GM19099 (cell line): ENCODE data around the gene KY.

ENCODE experiments used
- POLR2A ChIP-seq: IDR thresholded peaks from 3 replicates; pipeline ENCODE4 v1.6.1; 2011; ENCODE audit warnings: low read depth; ENCODE audit not compliant: insufficient read length; ENCODE audit errors: extremely low read depth

KY gene

DNA sequence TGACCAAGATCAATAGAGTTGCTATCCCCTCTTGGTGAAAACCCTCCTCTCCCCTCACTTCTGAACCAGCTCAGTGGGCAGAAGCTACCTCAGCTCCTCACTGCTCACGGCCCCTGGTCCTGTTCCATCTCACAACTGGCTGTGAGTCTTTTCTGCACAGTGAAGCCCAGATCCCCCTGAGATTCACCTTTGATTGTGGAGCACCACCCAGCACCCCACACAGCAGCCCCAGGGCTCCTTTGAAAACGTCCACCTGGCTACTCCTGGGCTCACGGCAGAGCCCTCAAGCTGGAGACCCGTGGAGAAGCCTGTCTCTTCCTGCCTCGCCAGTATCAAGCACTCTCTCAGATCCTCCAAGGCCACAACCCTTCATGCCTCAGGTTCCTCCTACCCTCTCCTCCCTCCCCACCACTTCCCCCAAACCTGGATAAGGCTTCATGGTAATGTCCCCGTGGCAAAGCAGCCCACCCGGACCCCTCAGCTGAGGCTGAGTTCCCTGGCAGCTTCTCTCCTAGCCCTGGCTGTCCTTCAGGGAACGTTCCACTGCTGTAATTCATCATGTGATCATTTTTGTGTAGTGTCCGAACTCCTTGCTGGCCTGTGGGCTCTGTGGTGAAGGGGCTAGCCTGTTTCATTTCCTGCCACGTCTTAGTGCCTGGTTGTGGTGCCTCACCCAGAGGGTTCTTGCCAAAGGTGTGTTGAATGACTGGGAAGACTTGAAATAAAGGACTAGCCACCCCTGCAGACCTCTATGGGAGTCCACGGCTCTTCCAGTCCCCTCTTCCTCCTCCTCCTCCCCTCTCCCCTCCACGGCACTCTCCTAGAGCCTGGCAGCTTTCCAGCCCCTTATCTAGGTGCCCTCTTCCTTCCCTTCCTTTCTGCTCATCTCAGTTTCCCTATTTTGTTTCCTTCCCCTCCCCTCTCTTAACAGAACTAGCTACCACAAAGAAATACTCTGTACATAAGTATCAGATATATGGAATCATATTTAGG is 44.5 kb downstream of the KY start:
- no peak for TF ChIP-seq POLR2A

DNA sequence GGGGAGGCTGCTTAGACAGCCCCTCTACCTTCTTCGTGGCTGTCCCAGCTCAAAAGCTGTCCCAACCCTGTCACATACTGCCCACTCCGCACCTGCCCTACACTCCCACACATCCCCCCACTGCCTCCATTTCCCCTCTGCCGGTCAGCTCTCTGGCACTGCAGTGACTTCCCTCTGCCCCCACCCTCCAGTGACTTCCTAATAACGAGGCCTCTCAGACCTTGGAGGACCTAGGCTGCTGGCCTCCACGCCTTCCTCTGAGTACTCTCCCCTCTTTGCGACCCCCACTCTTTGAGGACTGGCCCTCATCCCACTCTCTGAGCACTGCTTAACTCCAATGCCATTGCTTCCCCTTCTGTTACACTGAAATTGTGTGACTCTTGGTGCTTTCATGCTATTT is 45.3 kb downstream of the KY start:
- TF ChIP-seq POLR2A, result no peak

GRCh38 chr3:134603956-134604355 is 46.9 kb downstream of the KY start:
- TF ChIP-seq POLR2A, result no peak

- no peak for TF ChIP-seq POLR2A
These were observed 47.3 kb downstream of the KY start for GRCh38 chr3:134603480-134603879.

DNA sequence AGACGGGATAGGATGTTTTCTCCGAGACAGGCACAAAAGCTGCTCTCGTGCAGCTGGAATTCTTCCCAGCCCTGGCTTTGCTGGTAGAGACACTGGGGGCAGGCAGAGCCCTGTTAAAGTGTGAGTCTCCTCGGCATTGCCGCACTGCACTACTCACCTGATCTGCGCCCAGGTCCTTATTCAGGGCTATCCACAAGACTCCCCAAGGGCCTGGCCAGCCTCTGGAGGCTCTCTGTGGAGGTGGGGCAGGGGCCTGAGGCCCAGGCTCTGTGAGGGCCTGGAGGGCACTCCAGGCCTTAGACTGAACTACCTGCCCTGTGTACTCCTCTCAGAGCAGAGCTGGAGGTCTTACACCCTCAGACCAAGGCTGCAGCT is 48.4 kb downstream of the KY start:
- TF ChIP-seq POLR2A, result no peak

- TF ChIP-seq POLR2A, result no peak
These were observed 49.0 kb downstream of the KY start for GRCh38 chr3:134601539-134602439.

- no peak for TF ChIP-seq POLR2A
These were observed 49.9 kb downstream of the KY start for GRCh38 chr3:134600685-134601463.

- no peak for TF ChIP-seq POLR2A
These were observed 50.6 kb downstream of the KY start for GRCh38 chr3:134600206-134600605.

DNA sequence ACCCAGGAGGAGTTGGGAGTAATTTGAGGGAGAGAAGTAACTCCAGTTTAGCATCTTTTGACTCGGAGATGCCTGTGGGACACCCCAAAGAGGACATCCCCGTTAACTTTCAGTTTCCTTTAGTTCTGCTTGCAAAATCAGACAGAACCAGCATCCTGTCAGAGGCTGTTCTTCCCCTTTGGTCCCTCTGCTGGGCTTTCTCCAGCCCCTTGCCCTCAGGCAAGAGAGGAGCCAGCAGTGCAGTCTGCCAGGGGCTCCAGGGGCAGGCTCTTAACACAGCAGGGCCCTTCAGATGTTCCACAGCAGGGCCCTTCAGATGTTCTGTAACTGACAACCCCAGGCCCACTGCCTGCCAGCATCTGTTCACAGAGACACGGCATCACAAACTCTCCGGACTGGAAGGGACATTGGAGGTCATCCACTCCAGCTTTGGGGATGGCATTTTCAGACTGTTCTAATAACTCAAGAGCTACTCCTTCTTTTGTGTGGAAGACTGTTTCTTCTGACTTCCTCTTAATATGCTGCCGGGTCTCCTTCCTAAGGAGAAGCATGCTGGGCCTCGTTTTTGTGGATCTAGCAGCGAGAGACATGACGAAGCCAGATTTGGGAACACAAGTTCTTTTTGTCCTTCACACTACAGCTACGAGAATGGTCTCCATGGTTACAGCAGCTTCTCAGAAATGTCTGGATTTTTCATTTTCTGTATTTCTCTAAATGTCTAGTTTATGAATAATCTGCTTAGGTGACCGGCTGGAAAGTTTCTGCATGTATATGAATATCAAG is 51.9 kb downstream of the KY start:
- TF ChIP-seq POLR2A, result no peak

DNA sequence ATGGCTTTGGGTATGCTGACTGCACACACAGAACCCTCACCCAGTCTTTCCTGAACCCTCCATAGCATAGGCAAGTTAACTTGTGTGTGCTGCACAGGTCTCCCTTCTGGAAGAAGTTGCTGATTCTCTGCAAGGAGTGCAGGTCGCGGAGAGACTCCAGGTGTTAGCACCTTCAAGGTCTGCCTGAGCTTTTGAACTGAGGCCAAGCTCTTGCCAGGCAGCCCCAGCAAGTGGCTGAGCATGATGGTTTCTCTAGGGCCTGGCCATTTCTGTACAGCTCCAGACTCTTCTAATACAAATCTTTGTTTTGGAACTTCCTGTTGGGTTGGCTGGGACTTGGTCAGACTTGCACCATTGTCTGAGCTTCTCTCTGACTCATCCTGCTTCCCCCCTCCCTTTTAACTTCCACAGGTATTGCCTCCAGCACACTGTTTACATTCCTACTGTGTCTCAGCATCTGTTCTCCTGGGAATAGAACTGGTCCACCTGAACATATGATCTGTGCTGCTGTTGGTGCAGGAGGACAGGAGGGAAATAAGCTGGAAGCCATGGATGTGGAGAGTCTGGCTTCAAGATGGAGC is 53.3 kb downstream of the KY start:
- TF ChIP-seq POLR2A, result no peak

- no peak for TF ChIP-seq POLR2A
These were observed 56.5 kb downstream of the KY start for GRCh38 chr3:134594331-134594741.

DNA sequence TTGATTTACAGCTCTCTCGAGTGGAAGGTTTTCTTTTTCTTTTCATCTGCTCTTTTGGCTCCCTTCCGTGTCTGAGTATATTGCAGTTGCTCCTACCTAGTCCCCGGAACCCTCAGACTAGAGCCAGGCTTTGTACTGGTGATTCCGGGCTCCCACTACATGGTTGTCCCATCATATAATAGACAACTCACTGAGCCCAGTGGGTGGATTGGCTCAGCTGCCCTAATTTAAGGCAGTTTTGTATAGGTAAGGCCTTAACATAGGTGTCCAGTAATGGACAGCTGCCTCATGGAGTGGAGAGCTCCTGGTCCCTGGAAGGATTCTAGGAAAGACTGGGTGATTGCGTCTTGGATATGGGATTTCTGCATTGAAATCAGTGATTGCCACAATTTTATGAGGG is 58.0 kb downstream of the KY start:
- TF ChIP-seq POLR2A, result no peak

- no peak for TF ChIP-seq POLR2A
These were observed 60.1 kb downstream of the KY start for GRCh38 chr3:134590766-134591165.
